ENCODE results near the gene EME1. TPM values are rescaled to one million over a fixed set of nuclear protein-coding genes. Genes with fewer than 3 reads are reported as not detected.
"Not testable (repeated sequence)": the region's sequence is repeated elsewhere in the genome, so short reads cannot be mapped to it uniquely, and the experiment has no call there.

The EME1 gene
- total RNA-seq, 1 donor from 2014 or later = not detected

- no peak for DNase-seq (ENCODE audit: low spot score)
These were observed 52.1 kb downstream of the EME1 start for GRCh38 chr17:50424996-50425681.

GRCh38 chr17:50425682-50426471 is 52.8 kb downstream of the EME1 start, which contains the start of gene ACSF2:
Gene ACSF2 (plus strand): TSS chr17:50426218. CDS start chr17:50426262, 44 bp downstream.
- DNase-seq (ENCODE audit: low spot score) = peak; percentile 93

GRCh38 chr17:50426472-50426782 is 53.4 kb downstream of the EME1 start:
- no peak for DNase-seq (ENCODE audit: low spot score)

DNA sequence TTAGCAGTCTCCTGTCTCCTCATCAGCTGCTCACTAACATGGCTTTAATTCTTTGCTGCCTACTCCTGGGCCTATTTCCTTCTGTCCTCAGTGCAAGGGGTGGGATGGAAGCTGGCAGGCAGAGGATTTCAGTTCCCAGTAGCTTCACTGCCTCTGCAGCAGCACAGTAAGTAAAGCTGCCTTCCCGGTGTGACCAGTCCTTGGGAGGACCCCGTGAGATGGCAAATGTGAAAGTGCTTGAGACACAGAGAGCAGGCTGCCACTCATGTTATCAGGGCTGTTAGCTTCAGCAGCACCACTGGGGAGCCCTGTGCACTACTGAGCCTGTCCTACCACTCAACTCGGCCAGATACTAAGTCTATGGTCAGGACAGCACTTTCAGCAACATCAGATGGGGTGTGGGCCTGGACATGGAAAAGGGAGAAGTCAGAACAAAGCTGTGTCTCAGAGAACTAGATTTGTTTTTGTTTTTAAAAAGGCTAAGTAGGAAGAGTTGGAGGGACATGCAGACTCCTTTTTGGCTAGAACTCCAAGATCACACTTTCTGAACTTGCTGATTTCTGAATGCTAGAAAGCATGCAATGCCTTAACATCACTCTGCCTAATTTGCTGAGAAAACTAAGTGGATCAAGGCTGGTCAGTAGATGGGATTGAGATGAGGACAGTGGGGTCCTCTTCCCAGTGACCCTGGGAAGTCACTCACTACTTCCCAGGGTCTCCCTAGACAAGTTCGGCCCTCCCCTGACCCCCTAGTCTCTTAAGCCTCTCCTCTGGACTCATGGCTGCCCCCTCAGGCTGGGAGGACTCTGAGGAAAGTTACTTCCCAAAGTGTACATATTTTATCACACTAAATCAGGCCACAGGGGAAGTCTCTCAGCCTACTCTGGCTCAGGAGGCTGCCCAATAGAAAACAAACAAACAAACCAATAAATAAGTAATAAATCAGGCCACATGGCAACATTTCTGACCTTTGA is 54.1 kb downstream of the EME1 start:
- DNase-seq (ENCODE audit: low spot score) = no peak

DNA sequence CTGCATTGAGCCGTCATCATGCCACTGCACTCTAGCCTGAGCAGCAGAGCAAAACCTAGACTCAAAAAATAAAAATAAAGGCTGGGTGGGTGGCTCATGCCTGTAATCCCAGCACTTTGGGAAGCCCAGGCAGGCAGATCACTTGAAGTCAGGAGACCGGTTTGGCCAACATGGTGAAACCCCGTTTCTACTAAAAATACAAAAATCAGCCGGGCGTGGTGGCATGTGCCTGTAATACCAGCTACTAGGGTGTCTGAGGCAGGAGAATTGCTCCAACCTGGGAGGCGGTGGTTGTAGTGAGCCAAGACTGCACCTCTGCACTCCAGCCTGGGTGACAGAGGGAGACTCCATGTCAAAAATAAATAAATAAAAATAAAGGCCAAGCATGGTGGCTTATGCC is 55.1 kb downstream of the EME1 start:
- DNase-seq (ENCODE audit: low spot score) = not testable (repeated sequence)

- DNase-seq (ENCODE audit: low spot score) = no peak
These were observed 55.9 kb downstream of the EME1 start for GRCh38 chr17:50428831-50429424.

DNA sequence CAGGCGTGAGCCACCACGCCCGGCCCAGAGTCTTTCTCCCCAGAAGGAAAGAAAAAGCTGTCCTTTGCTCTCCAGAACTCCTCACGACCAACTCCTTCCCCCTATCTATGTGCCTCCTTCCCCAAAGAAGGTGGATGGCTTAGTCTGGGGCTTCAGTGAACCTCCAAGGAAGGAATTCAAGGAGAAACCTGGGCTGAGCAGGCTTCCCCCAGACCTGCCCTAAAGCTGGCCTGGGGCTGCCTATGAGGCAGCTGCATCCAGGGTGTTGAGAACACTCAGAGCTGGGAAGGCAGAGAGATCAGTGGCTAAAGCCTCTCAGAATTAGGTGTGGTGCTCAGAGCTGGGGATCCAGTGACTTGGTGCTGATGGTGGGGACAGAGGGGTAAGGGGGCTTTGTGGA is 56.8 kb downstream of the EME1 start:
- DNase-seq (ENCODE audit: low spot score) = no peak

Other genes starting within 250 kb of the EME1 start
- gene SAMD14, start 243.1 kb upstream of the EME1 start, total RNA-seq = 1.4 TPM
- 56.5 TPM for gene PPP1R9B, start 222.6 kb upstream of the EME1 start, total RNA-seq
- 0.32 TPM for gene SGCA, start 207.2 kb upstream of the EME1 start, total RNA-seq
- 309 TPM for gene COL1A1, start 171.6 kb upstream of the EME1 start, total RNA-seq
- gene TMEM92, start 98.8 kb upstream of the EME1 start, total RNA-seq = not detected
- gene XYLT2, start 27.1 kb upstream of the EME1 start, total RNA-seq = 14.4 TPM
- gene MRPL27, start within 50 bp of the EME1 start, total RNA-seq = 51.5 TPM
- 126 TPM for gene LRRC59, start 24.3 kb downstream of the EME1 start, total RNA-seq
- 148 TPM for gene ACSF2, start 53.0 kb downstream of the EME1 start, total RNA-seq
- gene CHAD, start 95.7 kb downstream of the EME1 start, total RNA-seq = 0.39 TPM
- 35.1 TPM for gene RSAD1, start 105.6 kb downstream of the EME1 start, total RNA-seq
- 0.61 TPM for gene MYCBPAP, start 135.2 kb downstream of the EME1 start, total RNA-seq
- not detected for gene EPN3, start 159.5 kb downstream of the EME1 start, total RNA-seq
- 22.3 TPM for gene SPATA20, start 173.9 kb downstream of the EME1 start, total RNA-seq
- 0.58 TPM for gene CACNA1G, start 187.5 kb downstream of the EME1 start, total RNA-seq